ENCODE data around the gene SAAL1.

- TF ChIP-seq CTCF (IDR thresholded peaks at IDR 0.05): no peak
- TF ChIP-seq POLR2A (IDR thresholded peaks at IDR 0.05): no peak
These were observed 16.9 kb downstream of the SAAL1 start for GRCh38 chr11:18088966-18089365.

All from uterus (tissue), 2 donors.